ENCODE data around the gene FSCN2.
A peak's percentile ranks its signal among the peaks of the same experiment; 100 is the strongest.

FSCN2 gene

DNA sequence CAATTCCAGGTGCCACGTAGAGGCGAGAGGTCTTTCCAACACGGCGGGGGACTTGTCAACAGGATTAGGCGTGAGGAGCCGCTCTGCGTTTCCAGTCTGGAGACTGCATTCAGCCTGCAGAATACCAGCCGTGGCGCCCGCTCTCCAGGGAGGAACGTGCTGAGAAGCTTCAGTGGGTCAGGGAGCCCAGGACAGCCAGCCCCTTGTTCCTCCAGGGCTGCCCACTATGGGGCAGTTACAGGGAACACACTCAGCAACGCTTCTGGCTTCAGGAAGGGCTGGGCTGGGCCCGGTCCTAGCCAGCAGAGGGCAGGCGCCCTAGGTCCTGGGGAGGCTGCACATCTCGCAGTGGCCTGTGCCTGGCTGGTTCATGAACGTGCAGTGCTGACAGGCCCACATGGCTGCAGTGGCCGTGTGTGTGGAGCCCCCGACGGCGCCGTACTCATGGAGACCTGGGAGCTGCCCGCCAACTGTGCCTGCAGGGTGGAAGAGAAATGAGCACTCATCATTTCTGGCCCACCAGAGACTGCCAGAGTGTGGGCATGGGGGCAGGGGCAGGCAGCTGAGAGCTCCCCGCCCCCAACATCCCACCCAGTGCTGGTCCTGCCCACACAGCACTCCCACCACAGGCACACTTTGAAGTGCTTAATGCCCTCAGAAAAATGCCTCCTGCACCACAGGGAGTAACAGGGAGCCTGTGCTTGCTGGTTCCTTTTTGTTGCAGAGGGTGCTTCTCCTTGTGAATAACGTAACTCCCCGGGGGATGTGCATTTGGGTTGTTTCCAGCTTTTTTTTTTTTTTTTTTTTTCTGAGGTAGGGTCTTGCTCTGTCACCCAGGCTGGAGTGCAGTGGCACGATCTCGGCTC, 31.0 kb downstream of the FSCN2 start:
- no peak for DNase-seq

DNA sequence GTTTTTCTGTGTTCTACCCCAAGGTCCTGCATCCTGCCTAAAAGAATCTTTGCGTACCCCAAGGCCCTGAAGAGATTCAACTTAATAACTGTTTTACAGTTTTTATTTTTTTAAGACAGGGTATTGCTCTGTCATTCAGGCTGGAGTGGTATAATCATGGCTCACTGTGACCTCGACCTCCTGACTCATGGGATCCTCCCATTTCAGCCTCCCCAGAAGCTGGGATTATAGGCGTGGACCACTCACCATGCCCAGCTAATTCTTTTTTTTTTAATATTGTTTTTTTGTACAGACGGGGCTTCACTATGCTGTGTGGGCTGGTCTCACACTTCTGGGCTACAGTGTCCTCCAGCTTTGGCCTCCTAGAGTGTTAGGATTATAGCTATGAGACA, 33.3 kb downstream of the FSCN2 start:
- DNase-seq: no peak

DNA sequence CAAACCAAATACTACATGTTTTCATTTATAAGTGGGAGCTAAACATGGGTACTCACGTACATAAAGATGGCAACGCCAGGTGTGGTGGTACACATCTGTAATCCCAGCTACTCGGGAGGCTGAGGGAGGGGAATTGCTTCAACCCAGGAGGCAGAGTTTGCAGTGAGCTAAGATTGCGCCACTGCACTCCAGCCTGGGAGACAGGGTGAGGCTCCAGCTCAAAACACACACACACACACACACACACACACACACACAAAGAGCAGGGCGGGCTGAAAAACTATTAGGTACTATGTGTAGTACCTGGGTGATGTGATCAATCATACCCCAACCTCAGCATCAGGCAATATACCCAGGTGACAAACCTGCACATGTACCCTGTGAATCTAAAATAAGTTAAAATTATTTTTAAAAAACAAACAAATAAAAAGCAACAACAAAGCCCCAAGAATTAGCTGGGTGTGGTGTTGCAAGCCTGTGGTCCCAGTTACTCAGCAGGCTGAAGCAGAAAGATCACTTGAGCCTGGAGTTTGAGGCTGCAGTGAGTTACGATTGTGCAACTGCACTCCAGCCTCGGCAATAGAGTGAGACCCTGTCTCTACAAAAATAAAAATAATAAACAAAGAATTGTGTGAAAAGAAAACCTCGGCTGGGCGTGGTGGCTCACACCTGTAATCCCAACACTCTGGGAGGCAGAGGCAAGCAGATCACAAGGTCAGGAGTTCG, 35.8 kb downstream of the FSCN2 start:
- DNase-seq: no peak

DNA sequence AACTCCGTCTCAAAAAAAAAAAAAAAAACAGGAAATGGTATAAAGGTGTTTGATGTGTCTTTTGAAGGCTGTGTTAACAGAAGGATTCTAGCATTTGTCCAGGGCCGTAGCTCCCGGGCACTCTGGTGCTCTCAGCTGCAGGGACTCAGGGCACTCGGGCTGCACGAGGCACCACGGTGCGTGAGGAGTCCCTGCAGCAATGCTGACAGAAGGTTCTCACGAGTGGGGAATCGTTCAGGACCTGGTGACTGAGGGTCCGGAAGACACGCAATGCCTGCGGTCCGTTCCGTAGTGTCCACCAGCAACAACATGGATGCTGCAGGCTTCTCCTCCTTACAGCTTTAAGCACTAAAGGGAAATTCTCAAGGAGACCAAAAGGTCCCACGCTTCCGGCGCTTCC, 36.6 kb downstream of the FSCN2 start:
- no peak for DNase-seq

DNA sequence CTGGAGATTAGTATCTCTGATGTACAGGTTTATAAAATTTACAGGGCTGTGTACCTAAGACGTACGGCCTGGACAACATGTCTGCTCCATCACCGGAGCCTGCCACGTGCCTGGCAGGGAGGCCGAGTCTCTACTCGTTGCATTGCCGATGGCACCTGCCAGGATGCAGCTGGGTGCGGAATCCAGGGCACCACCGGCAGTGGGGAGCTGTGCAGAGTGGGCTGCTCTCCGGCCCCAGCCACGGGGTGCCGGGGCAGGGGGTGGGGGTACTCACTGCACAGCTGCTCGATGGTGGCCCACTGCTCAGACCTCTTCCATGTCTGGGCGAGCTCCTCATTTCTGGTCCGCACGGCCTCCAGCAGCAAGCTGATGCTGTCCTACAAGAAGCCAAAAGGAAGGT, 37.1 kb downstream of the FSCN2 start:
- DNase-seq: no peak

DNA sequence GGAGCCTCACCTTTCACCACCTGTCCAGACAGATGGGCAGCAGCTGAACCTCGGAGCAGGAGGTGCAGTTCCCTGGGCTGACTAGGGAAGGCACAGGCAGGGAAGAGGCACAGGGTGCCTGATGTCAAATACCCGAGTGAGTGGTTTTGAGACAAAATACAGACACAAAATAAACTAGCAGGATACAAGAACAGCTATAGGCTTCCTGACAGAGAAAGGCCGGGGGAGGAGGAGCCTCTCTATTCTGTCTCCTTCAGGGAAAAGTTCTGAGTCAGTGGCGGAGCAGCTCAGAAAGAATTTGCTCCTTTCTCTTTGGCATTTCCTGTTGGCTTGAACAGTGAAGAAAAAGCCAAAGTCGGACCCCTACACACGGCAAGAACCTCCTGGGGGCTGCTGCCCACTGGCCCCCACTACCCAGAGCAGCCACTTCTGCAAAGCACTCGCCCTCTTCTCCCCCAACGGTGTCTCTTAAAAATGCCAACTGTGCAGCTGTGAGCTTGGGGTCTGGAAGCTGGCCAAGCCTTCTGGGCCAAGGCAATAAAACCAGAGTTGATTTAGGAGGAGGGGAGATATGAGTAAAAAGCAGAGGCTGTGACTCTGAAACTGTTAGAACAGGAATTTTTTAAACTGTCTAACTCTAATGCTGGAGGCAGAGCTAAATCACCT, 38.4 kb downstream of the FSCN2 start:
- no peak for DNase-seq

DNA sequence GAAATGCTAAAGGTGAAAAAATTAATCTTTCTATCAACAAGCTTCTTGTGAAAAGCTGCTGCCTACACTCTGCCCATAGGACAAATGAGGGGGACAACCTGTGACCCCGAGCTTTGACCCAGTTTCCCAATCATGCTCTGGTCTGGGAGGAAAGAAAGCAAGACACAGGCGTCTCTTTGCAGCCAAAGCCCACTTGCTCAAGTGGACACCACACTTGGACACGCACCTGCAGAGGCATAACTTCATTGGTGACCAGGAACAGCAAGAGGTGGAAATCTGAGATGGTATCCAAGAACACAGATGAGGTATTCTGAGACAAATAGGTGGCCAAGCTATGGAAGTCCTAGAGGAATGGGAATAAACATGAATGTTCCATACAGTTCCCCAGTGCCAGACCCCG, 39.0 kb downstream of the FSCN2 start:
- no peak for DNase-seq

DNA sequence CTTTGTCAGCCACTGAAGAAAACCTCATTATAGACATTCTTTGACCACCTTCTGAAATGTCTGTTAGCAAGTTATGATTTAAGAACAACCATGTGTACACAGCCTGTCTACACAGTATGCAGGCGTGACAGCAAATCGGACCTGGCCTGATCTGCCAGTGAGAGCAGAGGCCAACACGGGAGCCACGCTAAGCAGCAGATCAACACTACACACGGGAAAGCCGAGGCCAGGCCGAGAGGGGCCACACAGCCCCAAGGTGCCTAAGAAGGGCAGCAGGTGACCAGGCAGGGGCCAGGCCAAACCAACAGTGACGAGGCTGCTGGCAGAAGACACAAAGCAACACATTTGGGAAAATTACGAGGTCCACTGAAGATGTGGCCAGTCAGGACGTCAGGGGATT, 40.2 kb downstream of the FSCN2 start:
- DNase-seq: no peak

DNA sequence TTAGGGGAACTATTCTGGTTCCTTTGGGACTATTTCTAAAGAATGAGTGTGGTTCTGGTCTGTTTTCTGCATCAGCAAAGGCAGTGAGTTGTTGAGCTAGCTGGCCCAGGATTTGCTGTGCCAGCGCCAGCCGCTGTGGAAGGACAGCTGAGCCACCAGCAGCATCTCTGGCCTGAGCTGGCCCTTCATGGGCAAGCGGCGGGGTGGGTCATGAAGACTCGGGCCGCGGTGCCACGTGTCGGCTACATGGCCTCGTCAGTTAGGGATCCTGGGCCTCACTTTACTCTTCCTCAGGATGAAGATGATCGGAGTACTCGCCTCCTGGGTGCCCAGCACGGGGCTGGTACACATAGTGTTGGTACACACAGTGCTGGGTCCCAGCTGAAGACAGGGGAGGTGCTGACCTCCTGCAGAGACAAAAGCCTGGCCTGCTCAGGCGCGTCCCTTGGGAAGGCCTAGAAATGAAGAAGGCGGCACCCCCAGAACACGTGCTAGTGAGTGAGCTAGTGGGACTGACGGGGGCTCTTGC, 41.9 kb downstream of the FSCN2 start:
- DNase-seq: no peak

DNA sequence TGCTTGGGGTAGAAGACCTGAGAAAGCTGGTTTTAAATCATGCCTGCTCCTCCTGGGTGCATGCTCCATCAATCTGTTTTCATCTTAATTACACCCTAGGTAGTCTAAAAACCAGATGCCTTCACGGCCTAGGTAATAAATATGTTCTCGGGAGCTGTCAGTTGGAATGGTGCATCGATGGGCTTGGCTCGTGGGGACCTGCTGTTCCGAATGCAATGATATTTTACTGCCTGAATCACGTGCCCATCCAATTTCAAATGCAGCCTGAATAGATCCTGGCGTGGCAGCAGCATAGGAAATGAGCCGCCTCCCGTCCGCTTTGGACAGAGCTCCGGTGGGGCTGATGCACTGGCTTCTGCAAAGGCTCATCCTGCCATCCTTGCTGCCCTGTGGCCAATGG, 42.8 kb downstream of the FSCN2 start:
- no peak for DNase-seq

DNA sequence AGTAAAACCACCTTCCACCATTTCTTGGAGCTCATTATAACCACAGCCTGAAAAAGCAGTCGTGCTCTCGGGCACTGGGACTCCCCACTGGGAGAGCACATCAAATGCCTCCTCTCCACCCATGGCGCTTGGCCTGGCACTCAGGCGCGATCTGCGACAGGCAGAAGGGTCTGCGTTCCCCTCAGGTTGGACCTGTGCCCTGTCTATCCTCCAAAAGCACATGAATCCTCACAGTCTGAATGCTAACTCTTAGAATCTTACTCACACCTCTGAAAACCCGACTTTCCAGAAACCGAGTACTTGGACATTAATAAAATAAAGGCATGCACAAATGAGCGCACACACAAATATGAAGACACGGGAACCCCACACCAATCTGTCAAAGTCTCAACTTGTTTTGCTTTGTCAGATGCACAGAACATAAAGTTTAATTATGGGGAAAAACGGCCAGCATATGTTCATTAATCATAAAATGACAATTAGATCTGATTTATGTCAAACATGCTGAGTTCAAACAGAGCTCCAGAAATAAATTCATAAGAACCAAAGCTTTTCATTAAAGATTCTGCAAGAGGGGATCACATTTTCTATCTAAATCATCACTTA, 44.5 kb downstream of the FSCN2 start:
- no peak for DNase-seq

DNA sequence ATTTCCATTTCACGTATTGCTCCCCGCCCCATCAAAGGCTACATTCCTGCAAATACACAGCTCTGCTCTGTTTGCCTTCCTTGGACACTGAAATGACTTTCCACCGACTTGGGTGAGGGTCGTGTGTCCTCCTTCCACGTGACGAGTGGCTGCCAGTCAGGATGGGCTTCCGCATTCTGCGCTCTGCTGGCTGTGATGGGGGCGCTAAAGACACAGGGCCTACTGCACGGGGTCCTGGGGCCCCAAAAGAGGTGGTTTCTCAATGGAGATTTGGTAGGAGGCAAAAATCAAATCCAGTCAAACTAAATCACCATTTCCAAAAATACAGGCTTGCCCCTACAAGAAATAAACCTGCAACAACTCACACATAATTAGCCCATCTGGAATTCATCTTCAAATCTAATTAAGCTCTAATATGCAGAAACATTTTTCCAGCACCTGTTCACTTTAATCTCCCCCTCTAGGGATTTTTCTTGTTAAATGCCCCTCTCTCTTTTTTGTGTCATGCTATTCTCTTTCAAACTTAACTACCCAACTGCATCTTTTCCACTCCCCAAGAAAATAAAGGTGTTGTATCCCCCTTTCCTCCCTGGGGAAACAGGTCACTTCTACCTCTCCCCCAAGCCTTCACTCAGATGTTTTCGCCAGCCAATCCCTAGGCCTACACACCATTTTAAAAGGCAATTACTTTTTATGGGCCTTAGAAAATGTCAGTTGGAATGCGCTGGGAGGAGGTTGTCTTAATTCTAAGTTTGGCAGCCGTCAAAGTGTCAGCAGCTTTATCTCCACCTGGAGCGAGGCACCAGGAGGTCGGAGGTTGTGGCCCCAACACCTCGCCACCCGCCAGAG, 45.8 kb downstream of the FSCN2 start:
- DNase-seq: no peak

DNA sequence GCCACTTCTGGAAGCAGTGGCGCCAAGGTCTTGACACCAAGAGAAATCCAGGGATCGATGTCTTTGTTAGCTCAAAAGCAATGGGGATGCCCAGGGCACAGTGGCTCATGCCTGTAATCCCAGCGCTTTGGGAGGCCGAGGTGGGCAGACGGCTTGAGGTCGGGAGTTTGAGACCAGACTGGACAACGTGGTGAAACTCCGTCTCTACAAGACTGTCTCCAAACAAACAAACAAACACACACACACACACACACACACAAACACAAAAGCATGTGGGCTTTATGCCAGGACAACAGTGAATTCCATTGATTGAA, 46.4 kb downstream of the FSCN2 start:
- no peak for DNase-seq

DNA sequence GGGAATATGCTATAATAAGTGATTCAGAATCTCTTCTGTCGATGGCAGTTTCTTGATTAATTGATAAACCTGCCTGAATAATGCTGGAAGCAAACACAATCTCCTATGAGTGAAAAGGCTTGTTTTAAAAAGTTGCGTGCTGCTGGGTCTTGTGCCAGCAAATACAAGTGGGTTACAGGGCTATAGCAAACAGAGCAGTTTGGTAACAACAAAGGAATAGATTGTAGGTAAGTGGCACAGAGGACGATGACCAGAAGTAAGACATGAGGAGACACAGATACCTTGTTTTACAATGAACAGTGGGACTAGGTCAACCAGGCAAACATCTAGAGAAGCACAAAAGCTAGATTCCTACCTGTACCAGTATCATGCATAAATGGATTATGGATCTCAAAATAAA, 47.7 kb downstream of the FSCN2 start:
- DNase-seq: no peak

DNA sequence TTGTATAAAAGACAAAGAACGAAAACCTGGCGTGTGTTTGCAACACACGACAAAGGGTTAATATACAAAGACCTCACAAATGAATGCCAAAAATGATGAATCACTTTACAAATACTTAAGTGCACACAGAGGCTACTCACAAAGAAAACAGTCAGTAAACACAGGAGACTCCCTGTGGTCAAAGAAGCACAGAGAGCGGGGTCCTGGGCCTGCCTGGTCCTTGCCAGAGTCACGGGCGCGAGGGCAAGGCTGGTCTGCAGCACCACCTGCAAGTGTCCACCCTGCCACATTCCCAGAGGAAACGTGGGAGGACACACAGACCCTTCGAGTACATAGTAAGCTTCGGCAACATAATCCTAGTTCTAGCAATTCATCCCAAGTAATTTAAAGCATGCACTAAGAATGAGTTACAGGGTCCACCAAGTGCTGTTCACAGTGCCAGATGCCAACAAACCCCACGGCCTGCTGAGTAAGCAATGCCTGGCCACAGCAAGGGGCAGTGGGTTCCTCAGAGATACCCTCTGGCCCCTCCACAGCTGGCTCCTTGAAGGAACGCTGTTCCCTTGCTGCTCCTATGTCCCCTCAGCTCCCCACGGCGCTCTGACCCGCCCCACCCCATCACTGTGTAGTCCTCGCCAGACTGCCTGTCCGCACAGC, 48.6 kb downstream of the FSCN2 start:
- DNase-seq: no peak

DNA sequence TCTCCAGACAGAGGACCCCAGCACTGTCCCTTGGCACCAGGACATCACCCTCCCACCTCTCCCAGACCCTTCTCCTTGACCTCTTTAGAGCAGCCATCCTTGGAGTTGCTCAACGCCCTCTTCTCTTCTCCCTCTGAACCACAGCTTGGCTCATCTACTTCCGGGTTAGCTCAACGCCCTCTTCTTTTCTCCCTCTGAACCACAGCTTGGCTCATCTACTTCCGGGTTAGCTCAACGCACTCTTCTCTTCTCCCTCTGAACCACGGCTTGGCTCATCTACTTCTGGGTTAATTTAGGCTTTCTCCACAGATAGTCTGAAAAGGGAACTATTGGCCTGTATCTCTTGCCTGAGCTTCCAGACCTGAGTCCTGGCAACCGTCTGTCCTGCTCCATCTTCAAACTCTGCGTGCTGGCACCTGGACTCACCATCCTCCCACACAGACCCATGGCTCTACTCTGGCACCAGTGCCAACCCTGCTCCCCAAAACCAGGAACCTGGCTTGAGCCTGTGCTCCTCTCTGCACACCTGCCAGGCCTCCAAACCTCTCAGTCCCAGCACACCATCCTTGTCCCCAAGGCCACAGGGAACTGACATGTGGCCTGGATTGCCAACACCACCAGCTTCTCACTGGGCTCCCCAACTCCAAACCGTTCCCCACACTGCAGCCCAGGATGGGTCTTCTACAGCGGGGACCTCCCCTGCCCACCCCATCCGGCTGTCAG, 49.3 kb downstream of the FSCN2 start:
- peak; percentile 11 for DNase-seq

DNA sequence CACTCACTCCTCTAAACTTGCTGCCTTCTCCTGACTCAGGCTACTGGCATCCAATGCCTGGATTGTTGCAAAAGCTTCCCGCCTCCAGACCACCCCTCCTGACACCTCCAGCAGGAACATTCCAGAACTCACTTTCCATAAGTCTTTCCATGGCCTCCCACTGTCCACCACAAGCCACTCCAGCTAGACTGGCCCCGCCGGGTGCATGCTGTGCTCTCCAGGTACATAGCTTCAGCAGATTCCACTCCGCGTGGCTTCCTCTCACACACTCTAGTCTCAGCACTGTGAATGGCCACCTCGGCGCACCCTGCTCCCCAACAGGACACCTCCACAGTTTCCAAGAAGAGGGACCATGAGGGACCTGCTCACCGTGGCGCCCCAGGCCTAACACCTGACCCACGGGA, 49.9 kb downstream of the FSCN2 start:
- no peak for DNase-seq

DNA sequence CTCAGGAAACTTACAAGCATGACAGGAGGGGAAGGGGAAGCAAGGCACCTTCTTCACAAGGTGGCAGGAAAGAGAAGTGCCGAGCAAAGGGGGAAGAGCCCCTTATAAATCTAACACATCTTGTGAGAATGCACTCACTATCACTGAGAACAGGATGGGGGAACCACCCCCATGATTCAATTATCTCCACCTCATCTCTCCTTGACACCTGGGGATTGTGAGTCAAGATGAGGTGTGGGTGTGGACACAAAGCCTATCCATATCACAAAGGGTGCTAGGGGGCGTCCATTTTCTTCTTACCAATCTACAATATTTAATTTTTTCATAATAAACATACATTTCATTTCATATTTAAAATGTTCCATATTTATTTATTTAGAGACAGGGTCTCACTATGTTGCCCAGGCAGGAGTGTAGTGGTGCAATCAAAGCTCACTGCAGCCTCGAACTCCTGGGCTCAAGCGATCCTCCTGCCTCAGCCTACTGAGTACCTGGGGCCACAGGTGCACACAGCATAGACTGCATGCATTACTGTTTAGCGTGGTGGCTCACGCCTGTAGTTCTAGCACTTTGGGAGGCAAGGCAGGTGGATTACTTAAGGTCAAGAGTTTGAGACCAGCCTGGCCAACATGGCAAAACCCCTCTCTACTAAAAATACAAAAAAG, 50.5 kb downstream of the FSCN2 start:
- DNase-seq: no peak

DNA sequence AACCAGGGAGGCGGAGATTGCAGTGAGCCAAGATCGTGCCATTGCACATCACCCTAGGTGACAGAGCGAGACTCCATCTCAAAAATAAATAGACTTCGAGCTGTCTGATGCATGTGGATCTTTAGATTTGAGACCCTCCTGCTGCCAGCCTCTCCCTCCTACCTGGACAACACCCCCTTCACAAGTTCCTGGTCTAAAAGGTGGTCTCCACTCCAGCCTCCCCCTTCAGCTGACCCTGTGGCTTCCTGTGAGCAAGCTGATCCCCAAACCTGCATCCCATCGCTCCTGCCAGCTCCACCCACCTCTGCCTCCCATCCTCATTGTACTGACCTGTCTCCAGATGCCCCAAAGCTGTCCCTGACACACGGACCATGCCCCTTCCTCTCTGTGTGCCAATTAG, 51.1 kb downstream of the FSCN2 start:
- no peak for DNase-seq

DNA sequence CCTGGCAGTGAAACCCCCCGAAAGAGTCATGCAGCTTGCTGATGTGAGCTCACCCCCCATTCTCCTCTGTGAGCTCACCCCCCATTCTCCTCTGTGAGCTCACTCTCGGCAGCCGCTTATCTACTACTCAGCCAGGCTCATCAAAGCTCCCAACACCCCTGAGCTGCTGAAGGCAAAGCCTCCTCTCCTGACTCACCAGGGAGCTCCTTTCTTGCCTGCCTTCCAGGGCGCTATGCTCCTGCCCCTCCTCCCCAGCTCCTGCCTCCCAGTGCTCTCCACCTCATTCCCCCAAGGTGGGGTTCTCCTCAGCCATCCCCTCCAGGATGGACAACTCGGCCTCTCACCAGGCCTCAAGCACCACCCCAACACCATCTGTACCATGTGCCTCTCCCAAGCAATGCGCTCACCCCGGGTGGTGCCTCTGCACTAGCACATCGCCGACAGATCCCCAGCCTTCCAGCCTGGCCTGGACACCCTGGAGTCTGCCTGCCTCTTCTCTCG, 51.7 kb downstream of the FSCN2 start:
- no peak for DNase-seq
